GM18499 (cell line): ENCODE data around the gene RGS10.

Source experiments
- ATAC-seq: cut with Tn5 transposase; IDR thresholded peaks from one replicate; pipeline ENCODE4 v1.9.1; 2021; ENCODE audit warnings: moderate number of reproducible peaks; ENCODE audit not compliant: insufficient read depth, unreplicated experiment

RGS10 gene

GRCh38 chr10:119454990-119455389 is 87.5 kb downstream of the RGS10 start:
- ATAC-seq = no peak

GRCh38 chr10:119454316-119454715 is 88.2 kb downstream of the RGS10 start:
- ATAC-seq = no peak

GRCh38 chr10:119453313-119453712 is 89.2 kb downstream of the RGS10 start:
- ATAC-seq = no peak

GRCh38 chr10:119452396-119452795 is 90.1 kb downstream of the RGS10 start:
- ATAC-seq = no peak

GRCh38 chr10:119451300-119451896 is 91.1 kb downstream of the RGS10 start:
- no peak for ATAC-seq

GRCh38 chr10:119450606-119451299 is 91.8 kb downstream of the RGS10 start:
- no peak for ATAC-seq
